H1 (cell line): ENCODE results near the gene CCNYL1. TPM values are rescaled to one million over a fixed set of nuclear protein-coding genes. Genes with fewer than 3 reads are reported as not detected.

Experiments used
- CTCF ChIA-PET: fragments of 300-600 bp; sonication (Branson Sonifier 250); formaldehyde crosslinking; loops from one replicate; lab custom pipeline; 2021; ENCODE audit not compliant: partially characterized antibody; lab: Charles Lee
- POLR2A ChIA-PET: fragments of 300-600 bp; sonication (Branson Sonifier 250); formaldehyde crosslinking; loops from one replicate; lab custom pipeline; 2021; ENCODE audit warnings: inconsistent platforms; ENCODE audit not compliant: partially characterized antibody; lab: Charles Lee
- DNase-seq, 2 experiments: peaks; one replicate each; pipeline versions ENCODE4 v3.0.0 to v3.0.0-alpha.2; 2010 to 2022; ENCODE audit warnings: low spot score in 2 of 2, low read depth in 1 of 2, mixed read lengths in 1 of 2
- FAIRE-seq: peaks from 2 replicates; lab custom pipeline; 2011; peaks lifted over from hg19 to GRCh38; lab: Jason Lieb, UNC
- H2AFZ ChIP-seq: 2 replicates; pipeline ENCODE4 v1.8.1; 2012; ENCODE audit warnings: low read length, inconsistent platforms
- H2AK5ac ChIP-seq: 2 replicates; pipeline ENCODE4 v1.6.1; 2013; ENCODE audit warnings: low read depth, low read length
- H2BK120ac ChIP-seq: replicated peaks from 2 replicates; pipeline ENCODE3; 2013; ENCODE audit warnings: low read depth, low read length, inconsistent platforms
- H2BK12ac ChIP-seq: 2 replicates; pipeline ENCODE4 v1.6.1; 2013; ENCODE audit warnings: low read depth, low read length
- H2BK15ac ChIP-seq: 2 replicates; pipeline ENCODE4 v1.6.1; 2013; ENCODE audit warnings: low read length
- H2BK20ac ChIP-seq: 2 replicates; pipeline ENCODE4 v1.6.1; 2013; ENCODE audit warnings: low read length
- H2BK5ac ChIP-seq: 2 replicates; pipeline ENCODE4 v1.6.1; 2013; ENCODE audit warnings: low read depth, low read length
- H3K14ac ChIP-seq: 2 replicates; pipeline ENCODE4 v1.6.1; 2013; ENCODE audit warnings: inconsistent platforms; ENCODE audit not compliant: insufficient read length
- H3K18ac ChIP-seq: 2 replicates; pipeline ENCODE4 v1.6.1; 2013; ENCODE audit warnings: low read length; ENCODE audit errors: extremely low read depth
- H3K23ac ChIP-seq: 2 replicates; pipeline ENCODE4 v1.6.1; 2013; ENCODE audit warnings: inconsistent platforms; ENCODE audit not compliant: insufficient read length
- H3K23me2 ChIP-seq: 2 replicates; pipeline ENCODE4 v1.6.1; 2013; ENCODE audit warnings: low read depth, low read length
- H3K27ac ChIP-seq: 2 replicates; pipeline ENCODE4 v1.6.1; 2011; ENCODE audit warnings: low read depth, low read length, inconsistent platforms
- H3K27me3 ChIP-seq, 4 experiments: replicated peaks in 1 of 4; 1 replicate in 1 of 4; 2 replicates in 3 of 4; pipeline versions ENCODE4 v1.6.1 to v1.8.1; 2011 to 2013; ENCODE audit warnings: low read length in 3 of 4, mild to moderate bottlenecking in 3 of 4, inconsistent platforms in 2 of 4, mixed read lengths in 2 of 4, moderate library complexity in 1 of 4; ENCODE audit not compliant: control insufficient read depth in 3 of 4, insufficient read depth in 3 of 4; ENCODE audit errors: extremely low read depth in 1 of 4
- H3K36me3 ChIP-seq, 4 experiments: 2 replicates each; pipeline versions ENCODE4 v1.6.1 to v1.8.1; 2011 to 2013; ENCODE audit warnings: mild to moderate bottlenecking in 4 of 4, low read length in 3 of 4, moderate library complexity in 2 of 4, control low read depth in 1 of 4, inconsistent platforms in 1 of 4; ENCODE audit not compliant: insufficient read depth in 4 of 4, control insufficient read depth in 2 of 4
- H3K4ac ChIP-seq: replicated peaks from 2 replicates; pipeline ENCODE3; 2013; ENCODE audit warnings: low read length, low read depth, mixed read lengths, inconsistent platforms; ENCODE audit not compliant: insufficient read length
- H3K4me1 ChIP-seq, 4 experiments: replicated peaks in 1 of 4; 1 replicate in 1 of 4; 2 replicates in 3 of 4; pipeline versions ENCODE4 v1.6.1 to v1.8.1; 2011 to 2013; ENCODE audit warnings: low read length in 3 of 4, inconsistent platforms in 2 of 4, mixed read lengths in 1 of 4; ENCODE audit not compliant: insufficient read depth in 4 of 4, control insufficient read depth in 3 of 4
- H3K4me2 ChIP-seq, 2 experiments: 2 replicates each; pipeline versions ENCODE4 v1.6.1 to v1.8.1; 2011 to 2013; ENCODE audit warnings: low read depth in 2 of 2, low read length in 2 of 2, control low read depth in 1 of 2, inconsistent platforms in 1 of 2, mild to moderate bottlenecking in 1 of 2; ENCODE audit not compliant: insufficient read depth in 1 of 2
- H3K4me3 ChIP-seq, 4 experiments: fragments of 200-600, 300-600 bp in 1 of 4; sonication (generic), shearing (Covaris generic), sonication (Bioruptor Twin) in 1 of 4; 2 replicates each; pipeline versions ENCODE4 v1.5.1 to v1.8.1; 2011 to 2016; ENCODE audit warnings: low read length in 4 of 4, low read depth in 3 of 4, control low read depth in 2 of 4, inconsistent platforms in 2 of 4, mild to moderate bottlenecking in 2 of 4, mixed read lengths in 1 of 4, moderate library complexity in 1 of 4; ENCODE audit not compliant: insufficient read depth in 2 of 4; ENCODE audit errors: extremely low read depth in 1 of 4
- H3K56ac ChIP-seq: replicated peaks from 2 replicates; pipeline ENCODE3; 2013; ENCODE audit warnings: low read depth, mild to moderate bottlenecking, mixed read lengths, low read length, inconsistent platforms; ENCODE audit not compliant: insufficient read length
- H3K79me1 ChIP-seq: 2 replicates; pipeline ENCODE4 v1.6.1; 2013; ENCODE audit warnings: low read depth, low read length, control low read depth
- H3K79me2 ChIP-seq, 2 experiments: 2 replicates each; pipeline versions ENCODE4 v1.6.1 to v1.8.1; 2012 to 2013; ENCODE audit warnings: low read length in 2 of 2, mild to moderate bottlenecking in 2 of 2, inconsistent platforms in 1 of 2; ENCODE audit not compliant: insufficient read depth in 2 of 2, control insufficient read depth in 1 of 2
- H3K9ac ChIP-seq, 4 experiments: replicated peaks in 1 of 4; 1 replicate in 1 of 4; 2 replicates in 3 of 4; pipeline versions ENCODE4 v1.6.1 to v1.8.1; 2011 to 2013; ENCODE audit warnings: low read depth in 3 of 4, low read length in 3 of 4, control low read depth in 2 of 4, mild to moderate bottlenecking in 2 of 4, moderate library complexity in 2 of 4, inconsistent platforms in 1 of 4; ENCODE audit errors: extremely low read depth in 1 of 4
- H3K9me3 ChIP-seq, 2 experiments: 2 replicates each; pipeline versions ENCODE4 v1.6.1 to v1.8.1; 2012 to 2013; ENCODE audit warnings: mild to moderate bottlenecking in 2 of 2, moderate library complexity in 2 of 2, control low read depth in 1 of 2, inconsistent platforms in 1 of 2, low read depth in 1 of 2, low read length in 1 of 2, mixed read lengths in 1 of 2; ENCODE audit not compliant: insufficient read depth in 2 of 2
- H4K20me1 ChIP-seq, 2 experiments: replicated peaks in 1 of 2; 2 replicates each; pipeline versions ENCODE3 to v1.8.1; 2011 to 2013; ENCODE audit warnings: inconsistent platforms in 2 of 2, low read length in 2 of 2, mild to moderate bottlenecking in 1 of 2; ENCODE audit not compliant: insufficient read depth in 2 of 2, control insufficient read depth in 1 of 2
- H4K5ac ChIP-seq: 2 replicates; pipeline ENCODE4 v1.6.1; 2013; ENCODE audit warnings: low read length, low read depth, mixed read lengths, inconsistent platforms; ENCODE audit not compliant: insufficient read length
- H4K8ac ChIP-seq: 2 replicates; pipeline ENCODE4 v1.8.0; 2013; ENCODE audit warnings: mild to moderate bottlenecking, moderate library complexity, low read length, inconsistent platforms; ENCODE audit not compliant: insufficient read depth; ENCODE audit errors: extremely low read depth
- H4K91ac ChIP-seq: replicated peaks from 2 replicates; pipeline ENCODE3; 2013; ENCODE audit warnings: low read length, mixed read lengths, inconsistent platforms; ENCODE audit not compliant: insufficient read length
- GTF2F1 ChIP-seq: IDR thresholded peaks from 2 replicates; pipeline ENCODE4 v1.6.1; 2012; ENCODE audit warnings: low read depth, low read length, improper control_type of control experiment, borderline replicate concordance
- HDAC2 ChIP-seq, 2 experiments: fragments of 300-600 bp in 1 of 2; sonication (generic) in 1 of 2; IDR thresholded peaks; 2 replicates each; pipeline ENCODE4 v1.6.1; 2011 to 2012; ENCODE audit warnings: low read depth in 2 of 2, low read length in 2 of 2, mild to moderate bottlenecking in 2 of 2, moderate library complexity in 2 of 2, borderline replicate concordance in 1 of 2, inconsistent platforms in 1 of 2
- NRF1 ChIP-seq: IDR thresholded peaks from 2 replicates; pipeline ENCODE4 v1.6.1; 2011; ENCODE audit warnings: mild to moderate bottlenecking, low read depth, low read length, improper control_type of control experiment
- POU5F1 ChIP-seq: IDR thresholded peaks from 2 replicates; pipeline ENCODE4 v1.6.1; 2011; ENCODE audit warnings: low read depth, mild to moderate bottlenecking, low read length, moderate library complexity
- SAP30 ChIP-seq: fragments of 300-600 bp; sonication (generic); IDR thresholded peaks from 2 replicates; pipeline ENCODE4 v1.7.1; 2012; ENCODE audit warnings: low read length, moderate library complexity, mild to moderate bottlenecking, inconsistent platforms; ENCODE audit not compliant: insufficient read depth, insufficient replicate concordance
- WGBS, 2 experiments: shearing (Covaris generic) in 1 of 2; methylation state at CpG; one replicate each; pipeline versions ENCODE4 v1.1.6 to v1.1.7; 2013 to 2015; ENCODE audit warnings: low lambda C conversion rate in 2 of 2, mixed read lengths in 2 of 2, inconsistent platforms in 1 of 2, low coverage in 1 of 2, missing lambda C conversion rate in 1 of 2; ENCODE audit not compliant: insufficient replicate concordance in 2 of 2, insufficient coverage in 1 of 2, insufficient read length in 1 of 2; ENCODE audit errors: extremely low coverage in 1 of 2, missing lambda C conversion rate in 1 of 2; 5-methylcytosine and 5-hydroxymethylcytosine counted together
- polyA plus RNA-seq, 7 experiments: library from polyadenylated mRNA; depleted of rRNA in 3 of 7; stranded (reverse) in 5 of 7; unstranded in 2 of 7; fragments of >200 nt in 5 of 7; fragments of 200-250 nt in 2 of 7; gene quantifications; 1 replicate in 5 of 7; 2 replicates in 1 of 7; 4 replicates in 1 of 7; pipeline versions ENCODE4 v1.2.1 to v1.2.3, GENCODE V29; 2011 to 2013; ENCODE audit warnings: missing spikeins in 2 of 7, mixed read lengths in 2 of 7
- total RNA-seq: library from RNA; stranded (reverse); fragmentation: NEBNext Ultra II Directional; extraction: Animal tissue kit (Norgen Biotek cat#: 25700); gene quantifications from 2 replicates; pipeline ENCODE4 v1.2.1, GENCODE V29; 2021
- TF ChIP-seq, protein P1 (sequence below), 3 experiments: IDR thresholded peaks; 1 replicate in 2 of 3; 2 replicates in 1 of 3; pipeline versions ENCODE4 v1.5.1 to v1.6.1; 2011; ENCODE audit warnings: low read length in 3 of 3, mild to moderate bottlenecking in 3 of 3, inconsistent platforms in 2 of 3, low read depth in 1 of 3, moderate library complexity in 1 of 3; ENCODE audit not compliant: insufficient read depth in 1 of 3; ENCODE audit errors: control extremely low read depth in 1 of 3

The CCNYL1 gene
- total and polyA plus RNA-seq, 2 of the 8 experiments (the other 6 are each of a cell fraction or from before 2014, with no cell fraction given), result 13.3 to 35.4 TPM

GRCh38 chr2:207704078-207704477, 7.4 kb upstream of the CCNYL1 start:
- H2BK15ac ChIP-seq, result no peak overlapping the region
- no peak overlapping the region for H2BK20ac ChIP-seq
- H3K4ac ChIP-seq, result no peak overlapping the region
- H2BK5ac ChIP-seq, result no peak overlapping the region
- no peak overlapping the region for H2BK12ac ChIP-seq
- H4K8ac ChIP-seq, result no peak overlapping the region
- H4K20me1 ChIP-seq, result no peaks in the 10 kb centered on the region
- H3K27me3 ChIP-seq, result no peaks in the 10 kb centered on the region
- FAIRE-seq (no peak), DNase-seq (no peak)
- H3K9ac ChIP-seq, result no peak overlapping the region; a peak in 1 of 7 replicates
- H3K79me2 ChIP-seq, result no peaks in the 10 kb centered on the region
- no peaks in the 10 kb centered on the region for H3K36me3 ChIP-seq
- no peak overlapping the region for H3K23ac ChIP-seq
- H2BK120ac ChIP-seq, result no peak overlapping the region
- no peak overlapping the region for H3K4me3 ChIP-seq
- POLR2A ChIA-PET, result interaction anchor here (0.7 to 1.5 kb wide), 2 partner anchors 20 to 74 kb away, joined by 3 to 5 read pairs; no protein-coding TSS in a partner anchor
- H3K9me3 ChIP-seq, result no peaks in the 10 kb centered on the region
- no peak overlapping the region for H3K56ac ChIP-seq
- no peak overlapping the region for H2AFZ ChIP-seq
- H2AK5ac ChIP-seq, result no peak overlapping the region
- CTCF ChIA-PET, result interaction anchor here (0.6 to 8.2 kb wide), 6 partner anchors 11 to 336 kb away, joined by 3 to 85 read pairs (median 6); no protein-coding TSS in a partner anchor
- no peak overlapping the region for H4K5ac ChIP-seq
- H3K79me1 ChIP-seq, result no peaks in the 10 kb centered on the region
- no peak overlapping the region for H3K27ac ChIP-seq
- no peaks in the 10 kb centered on the region; a peak in 1 of 7 replicates for H3K4me1 ChIP-seq
- 93% methylated on average over 3 of the region's 3 CpGs; no CpG with 5 or more reads in 1 of the 2 experiments for WGBS, 2 experiments
- H4K91ac ChIP-seq, result no peak overlapping the region
- no peak overlapping the region for H3K4me2 ChIP-seq
- H3K23me2 ChIP-seq, result no peaks in the 10 kb centered on the region
- H3K14ac ChIP-seq, result no peak overlapping the region
- no peak overlapping the region for H3K18ac ChIP-seq
- TF ChIP-seq POU5F1, result no peak
- no peak for TF ChIP-seq GTF2F1
- TF ChIP-seq HDAC2 (IDR thresholded peaks at IDR 0.05; ENCODE audit: borderline replicate concordance in 1 of 2, low read depth in 2 of 2, low read length in 2 of 2), result no peak
- no peak for TF ChIP-seq NRF1
- TF ChIP-seq, protein P1, sequence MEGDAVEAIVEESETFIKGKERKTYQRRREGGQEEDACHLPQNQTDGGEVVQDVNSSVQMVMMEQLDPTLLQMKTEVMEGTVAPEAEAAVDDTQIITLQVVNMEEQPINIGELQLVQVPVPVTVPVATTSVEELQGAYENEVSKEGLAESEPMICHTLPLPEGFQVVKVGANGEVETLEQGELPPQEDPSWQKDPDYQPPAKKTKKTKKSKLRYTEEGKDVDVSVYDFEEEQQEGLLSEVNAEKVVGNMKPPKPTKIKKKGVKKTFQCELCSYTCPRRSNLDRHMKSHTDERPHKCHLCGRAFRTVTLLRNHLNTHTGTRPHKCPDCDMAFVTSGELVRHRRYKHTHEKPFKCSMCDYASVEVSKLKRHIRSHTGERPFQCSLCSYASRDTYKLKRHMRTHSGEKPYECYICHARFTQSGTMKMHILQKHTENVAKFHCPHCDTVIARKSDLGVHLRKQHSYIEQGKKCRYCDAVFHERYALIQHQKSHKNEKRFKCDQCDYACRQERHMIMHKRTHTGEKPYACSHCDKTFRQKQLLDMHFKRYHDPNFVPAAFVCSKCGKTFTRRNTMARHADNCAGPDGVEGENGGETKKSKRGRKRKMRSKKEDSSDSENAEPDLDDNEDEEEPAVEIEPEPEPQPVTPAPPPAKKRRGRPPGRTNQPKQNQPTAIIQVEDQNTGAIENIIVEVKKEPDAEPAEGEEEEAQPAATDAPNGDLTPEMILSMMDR (IDR thresholded peaks at IDR 0.05; ENCODE audit: control extremely low read depth in 1 of 3, insufficient read depth in 1 of 3, low read depth in 1 of 3, low read length in 3 of 3), result no peak
- TF ChIP-seq SAP30, result no peak
- TF ChIP-seq, all 59 proteins: peak for 0
